Camera-type eye (tissue), 1 donor: ENCODE results near the gene APLN. TPM values are rescaled to one million over a fixed set of nuclear protein-coding genes. Genes with fewer than 3 reads are reported as not detected.

ENCODE experiments used
- total RNA-seq: library from RNA; depleted of rRNA; stranded (reverse); fragments of >200 nt; gene quantifications from one replicate; pipeline ENCODE4 v1.2.3, GENCODE V29; 2014

APLN gene
- 2.8 TPM for total RNA-seq

GRCh38 chrX:129654652-129655546 is at the start of gene APLN:
TSS of gene APLN (minus strand) at chrX:129654956. CDS start at chrX:129654630, 326 bp downstream.

Other genes with a start within 250 kb of the APLN start
- gene SMARCA1, start 131.5 kb downstream of the APLN start, total RNA-seq = 89.6 TPM
- 30.7 TPM for gene OCRL, start 114.7 kb downstream of the APLN start, total RNA-seq
- 2.7 TPM for gene XPNPEP2, start 84.0 kb upstream of the APLN start, total RNA-seq
- 1.4 TPM for gene SASH3, start 125.0 kb upstream of the APLN start, total RNA-seq
- gene ZDHHC9, start 188.9 kb upstream of the APLN start, total RNA-seq = 19.4 TPM